SK-N-SH (cell line): ENCODE measurements around the gene TMEM196. TPM values are rescaled to one million over a fixed set of nuclear protein-coding genes. Genes with fewer than 3 reads are reported as not detected.

Experiments used
- CTCF ChIA-PET: fragments of 300-600, 350-600 bp; formaldehyde crosslinking; extraction: SDS; loops from one replicate; lab custom pipeline; 2021; lab: Yijun Ruan, JAX
- POLR2A ChIA-PET: fragments of 350-600 bp; sonication (Branson Sonifier 250); formaldehyde crosslinking; extraction: SDS; loops from one replicate; lab custom pipeline; 2020; ENCODE audit warnings: antibody characterized with exemption, inconsistent platforms; lab: Yijun Ruan, JAX
- DNase-seq: peaks from one replicate; pipeline ENCODE4 v3.0.0; 2012
- H2AFZ ChIP-seq: fragments of 200-600 bp; sonication (generic); 2 replicates; pipeline ENCODE4 v1.8.1; 2016; ENCODE audit warnings: antibody characterized with exemption, mild to moderate bottlenecking, low read depth
- H3F3A ChIP-seq: fragments of 200-600 bp; sonication (generic); replicated peaks from 2 replicates; pipeline ENCODE3; 2016; ENCODE audit warnings: antibody characterized with exemption, mild to moderate bottlenecking; ENCODE audit not compliant: insufficient read depth
- H3K27ac ChIP-seq, 2 experiments: fragments of 200-500 bp in 1 of 2; fragments of 200-600 bp in 1 of 2; sonication (Bioruptor generic) in 1 of 2; sonication (generic), shearing (Covaris generic) in 1 of 2; 2 replicates each; pipeline versions ENCODE4 v1.5.1 to v1.6.1; 2014 to 2016; ENCODE audit warnings: low read depth in 2 of 2, inconsistent platforms in 1 of 2, low read length in 1 of 2, mild to moderate bottlenecking in 1 of 2, mixed read lengths in 1 of 2
- H3K27me3 ChIP-seq: fragments of 200-600 bp; sonication (generic), shearing (Covaris generic); 2 replicates; pipeline ENCODE4 v1.6.1; 2016; ENCODE audit warnings: mixed run types; ENCODE audit not compliant: insufficient read depth
- H3K36me3 ChIP-seq, 2 experiments: fragments of 200-500 bp in 1 of 2; fragments of 200-600 bp in 1 of 2; sonication (Bioruptor generic) in 1 of 2; sonication (generic) in 1 of 2; replicated peaks in 1 of 2; 2 replicates each; pipeline versions ENCODE3 to v1.5.1; 2014 to 2016; ENCODE audit warnings: low read length in 1 of 2, mild to moderate bottlenecking in 1 of 2; ENCODE audit not compliant: insufficient read depth in 2 of 2, control insufficient read depth in 1 of 2
- H3K4me1 ChIP-seq, 2 experiments: fragments of 200-500 bp in 1 of 2; fragments of 200-600 bp in 1 of 2; sonication (Bioruptor generic) in 1 of 2; sonication (generic), shearing (Covaris generic) in 1 of 2; 2 replicates each; pipeline versions ENCODE4 v1.5.1 to v1.6.1; 2014 to 2016; ENCODE audit warnings: low read depth in 1 of 2, low read length in 1 of 2, mixed run types in 1 of 2; ENCODE audit not compliant: insufficient read depth in 2 of 2, control insufficient read depth in 1 of 2
- H3K4me2 ChIP-seq: fragments of 200-600 bp; sonication (generic), shearing (Covaris generic); 2 replicates; pipeline ENCODE4 v1.6.1; 2017; ENCODE audit warnings: mixed run types
- H3K4me3 ChIP-seq, 2 experiments: fragments of 200-500 bp in 1 of 2; fragments of 200-600 bp in 1 of 2; sonication (Bioruptor generic) in 1 of 2; sonication (generic), shearing (Covaris generic) in 1 of 2; 2 replicates each; pipeline versions ENCODE4 v1.5.1 to v1.8.1; 2014 to 2016; ENCODE audit warnings: low read depth in 2 of 2, inconsistent platforms in 1 of 2, low read length in 1 of 2, mild to moderate bottlenecking in 1 of 2, mixed read lengths in 1 of 2, moderate library complexity in 1 of 2
- H3K79me2 ChIP-seq: fragments of 200-600 bp; sonication (generic); 2 replicates; pipeline ENCODE4 v1.8.1; 2017; ENCODE audit warnings: mild to moderate bottlenecking; ENCODE audit not compliant: insufficient read depth
- H3K9ac ChIP-seq: fragments of 200-600 bp; sonication (generic); 2 replicates; pipeline ENCODE4 v1.6.1; 2017; ENCODE audit warnings: mixed run types
- H3K9me2 ChIP-seq: fragments of 200-600 bp; sonication (generic); 2 replicates; pipeline ENCODE4 v1.6.1; 2017; ENCODE audit warnings: mixed run types
- H3K9me3 ChIP-seq: fragments of 200-600 bp; sonication (generic); 2 replicates; pipeline ENCODE4 v1.6.1; 2017; ENCODE audit warnings: mixed run types, mild to moderate bottlenecking, moderate library complexity
- H4K20me1 ChIP-seq: fragments of 200-600 bp; sonication (generic); 2 replicates; pipeline ENCODE4 v1.6.1; 2017; ENCODE audit warnings: mild to moderate bottlenecking, mixed run types; ENCODE audit not compliant: insufficient read depth
- CHD2 ChIP-seq: fragments of 150-350 bp; IDR thresholded peaks from 2 replicates; pipeline ENCODE4 v1.6.1; 2018; ENCODE audit warnings: low read length; ENCODE audit not compliant: partially characterized antibody
- FOXM1 ChIP-seq: IDR thresholded peaks from 2 replicates; pipeline ENCODE4 v1.4.0; 2012; ENCODE audit warnings: low read depth, mild to moderate bottlenecking
- GABPA ChIP-seq: IDR thresholded peaks from 2 replicates; pipeline ENCODE4 v1.4.0; 2012; ENCODE audit warnings: low read depth, mild to moderate bottlenecking
- JUND ChIP-seq: IDR thresholded peaks from 2 replicates; pipeline ENCODE4 v1.4.0; 2012
- RAD21 ChIP-seq: IDR thresholded peaks from 2 replicates; pipeline ENCODE4 v1.6.1; 2012; ENCODE audit warnings: mild to moderate bottlenecking, low read length
- RXRA ChIP-seq: IDR thresholded peaks from 2 replicates; pipeline ENCODE4 v1.4.0; 2012; ENCODE audit warnings: low read depth, mild to moderate bottlenecking, borderline replicate concordance
- SIN3A ChIP-seq: IDR thresholded peaks from 2 replicates; pipeline ENCODE4 v1.6.1; 2012; ENCODE audit warnings: low read depth, mild to moderate bottlenecking, low read length, moderate library complexity, borderline replicate concordance
- SMC3 ChIP-seq: IDR thresholded peaks from 2 replicates; pipeline ENCODE4 v1.6.1; 2012; ENCODE audit warnings: low read depth, low read length, improper control_type of control experiment
- YY1 ChIP-seq: IDR thresholded peaks from 2 replicates; pipeline ENCODE4 v1.4.0; 2012; ENCODE audit warnings: low read depth, mild to moderate bottlenecking
- WGBS: methylation state at CpG from one replicate; pipeline ENCODE4 v1.1.6; 2017; ENCODE audit warnings: low lambda C conversion rate; 5-methylcytosine and 5-hydroxymethylcytosine counted together
- polyA plus RNA-seq, 3 experiments: library from polyadenylated mRNA; depleted of rRNA; stranded (reverse); fragments of >200 nt; gene quantifications; 2 replicates each; pipeline ENCODE4 v1.2.3, GENCODE V29; 2012
- small RNA-seq, 7 experiments: library from RNA; depleted of rRNA; stranded (forward); fragments of <200 nt; gene quantifications; one replicate each; pipeline ENCODE3, GENCODE V24; 2012
- TF ChIP-seq, protein P1 (sequence below): IDR thresholded peaks from 2 replicates; pipeline ENCODE4; 2012
- TF ChIP-seq, protein P2 (sequence below): IDR thresholded peaks from 2 replicates; pipeline ENCODE4 v1.4.0; 2012; ENCODE audit warnings: low read depth
- TF ChIP-seq, protein P3 (sequence below): IDR thresholded peaks from 2 replicates; pipeline ENCODE4 v1.4.0; 2012; ENCODE audit warnings: low read depth, borderline replicate concordance

TMEM196 gene
- polyA plus RNA-seq, 1 of the 3 experiments (the other 2 are of a cell fraction) = not detected

DNA sequence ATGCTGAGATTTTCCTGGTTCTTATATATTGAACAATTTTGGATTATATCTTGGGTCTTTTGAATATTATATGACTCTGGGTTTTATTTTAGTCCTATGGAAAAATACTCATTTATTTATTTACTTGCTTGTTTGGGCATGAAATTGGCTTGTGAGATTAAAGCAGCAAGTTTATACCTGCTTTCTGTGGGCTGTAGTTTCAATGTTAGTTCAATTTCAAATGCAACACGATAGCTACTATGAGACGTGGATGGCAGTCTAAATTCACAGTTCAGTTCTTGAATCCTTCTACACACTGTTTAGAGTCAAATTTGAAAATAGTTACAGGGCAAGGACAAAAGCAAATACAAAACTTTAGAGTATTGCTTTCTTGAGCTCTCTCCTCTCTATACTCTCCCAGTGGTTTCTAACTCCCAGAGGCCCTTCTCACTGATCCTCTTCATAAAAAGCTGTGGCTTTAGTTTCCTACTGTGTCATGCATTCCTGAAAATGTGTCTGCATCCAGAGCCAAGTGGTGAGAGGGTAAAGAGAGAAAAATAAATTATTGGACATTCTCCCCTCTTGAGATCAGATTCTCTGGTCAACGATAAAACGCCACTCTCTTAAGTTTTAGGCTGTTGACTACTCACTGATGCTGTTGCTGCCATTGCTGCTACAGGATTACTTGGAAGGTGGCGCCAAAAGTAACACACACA, 99.0 kb downstream of the TMEM196 start:
- Histone ChIP-seq H2AFZ (no peak overlapping the region; the same call in 1 of the 2 replicates), H3K4me3 (no peak overlapping the region), H3K27me3 (no peaks in the 10 kb centered on the region; the same call in 1 of the 2 replicates), H4K20me1 (no peaks in the 10 kb centered on the region), H3K9ac (no peak overlapping the region), H3K4me2 (no peak overlapping the region)
- CTCF ChIA-PET = interaction anchor here (0.7 to 1.7 kb wide), 4 partner anchors 9 to 1322 kb away, joined by 3 to 5 read pairs (median 4); no protein-coding TSS in a partner anchor
- WGBS = 41% methylated on average over 5 of the region's 5 CpGs
- TF ChIP-seq SMC3 (no peak), YY1 (no peak), JUND (no peak), RXRA (no peak), FOXM1 (no peak), SIN3A (no peak), CHD2 (no peak), GABPA (no peak), RAD21 (no peak)
- TF ChIP-seq, protein P1, sequence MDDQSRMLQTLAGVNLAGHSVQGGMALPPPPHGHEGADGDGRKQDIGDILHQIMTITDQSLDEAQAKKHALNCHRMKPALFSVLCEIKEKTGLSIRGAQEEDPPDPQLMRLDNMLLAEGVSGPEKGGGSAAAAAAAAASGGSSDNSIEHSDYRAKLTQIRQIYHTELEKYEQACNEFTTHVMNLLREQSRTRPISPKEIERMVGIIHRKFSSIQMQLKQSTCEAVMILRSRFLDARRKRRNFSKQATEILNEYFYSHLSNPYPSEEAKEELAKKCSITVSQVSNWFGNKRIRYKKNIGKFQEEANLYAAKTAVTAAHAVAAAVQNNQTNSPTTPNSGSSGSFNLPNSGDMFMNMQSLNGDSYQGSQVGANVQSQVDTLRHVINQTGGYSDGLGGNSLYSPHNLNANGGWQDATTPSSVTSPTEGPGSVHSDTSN = no peak
- TF ChIP-seq, protein P2, sequence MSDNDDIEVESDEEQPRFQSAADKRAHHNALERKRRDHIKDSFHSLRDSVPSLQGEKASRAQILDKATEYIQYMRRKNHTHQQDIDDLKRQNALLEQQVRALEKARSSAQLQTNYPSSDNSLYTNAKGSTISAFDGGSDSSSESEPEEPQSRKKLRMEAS = no peak
- TF ChIP-seq, all 33 proteins: peak for 0
- no peaks in the 10 kb centered on the region for H3K9me2 ChIP-seq
- DNase-seq = no peak
- H3K79me2 ChIP-seq = no peaks in the 10 kb centered on the region
- no peaks in the 10 kb centered on the region for H3K36me3 ChIP-seq
- no peak overlapping the region for H3K27ac ChIP-seq
- no peaks in the 10 kb centered on the region for H3K4me1 ChIP-seq
- H3F3A ChIP-seq = no peaks in the 10 kb centered on the region
- no peaks in the 10 kb centered on the region for H3K9me3 ChIP-seq
- POLR2A ChIA-PET = no interaction called here

DNA sequence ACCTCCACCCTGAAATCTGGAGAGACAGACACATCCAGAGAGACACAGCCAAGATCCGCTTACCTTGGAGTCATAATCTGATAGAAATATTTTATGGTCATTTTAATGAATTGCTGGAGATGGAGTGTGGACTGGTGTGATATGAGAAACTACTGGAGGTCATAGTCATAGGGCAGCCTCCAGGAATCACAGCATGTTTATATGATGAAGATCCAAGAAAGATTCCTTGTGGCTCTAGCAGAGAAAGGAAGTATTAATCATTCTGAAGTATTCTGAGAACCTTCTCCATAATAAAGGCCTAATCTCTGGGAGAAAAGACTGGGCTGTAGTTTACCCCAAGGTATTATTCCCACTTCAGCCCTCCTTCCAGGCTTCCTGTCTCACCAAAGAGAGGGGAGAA, 102.6 kb downstream of the TMEM196 start:
- H3K27ac ChIP-seq = no peak overlapping the region
- no peaks in the 10 kb centered on the region for H3K9me3 ChIP-seq
- no peaks in the 10 kb centered on the region for H3K79me2 ChIP-seq
- H4K20me1 ChIP-seq = no peaks in the 10 kb centered on the region
- TF ChIP-seq YY1 = no peak
- TF ChIP-seq, protein P3, sequence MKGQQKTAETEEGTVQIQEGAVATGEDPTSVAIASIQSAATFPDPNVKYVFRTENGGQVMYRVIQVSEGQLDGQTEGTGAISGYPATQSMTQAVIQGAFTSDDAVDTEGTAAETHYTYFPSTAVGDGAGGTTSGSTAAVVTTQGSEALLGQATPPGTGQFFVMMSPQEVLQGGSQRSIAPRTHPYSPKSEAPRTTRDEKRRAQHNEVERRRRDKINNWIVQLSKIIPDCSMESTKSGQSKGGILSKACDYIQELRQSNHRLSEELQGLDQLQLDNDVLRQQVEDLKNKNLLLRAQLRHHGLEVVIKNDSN = no peak
- H3K27me3 ChIP-seq = no peaks in the 10 kb centered on the region; the same call in 1 of the 2 replicates
- no peak overlapping the region for H3K9ac ChIP-seq
- ChIA-PET CTCF (interaction anchor here (1.3 kb wide), 1 partner anchor 1318 kb away, joined by 6 read pairs; no protein-coding TSS in a partner anchor), POLR2A (no interaction called here)
- no peak for DNase-seq
- H3F3A ChIP-seq = no peaks in the 10 kb centered on the region
- H3K4me2 ChIP-seq = no peak overlapping the region
- H3K9me2 ChIP-seq = no peaks in the 10 kb centered on the region
- no peaks in the 10 kb centered on the region for H3K4me1 ChIP-seq
- H3K36me3 ChIP-seq = no peaks in the 10 kb centered on the region
- no peak overlapping the region for H3K4me3 ChIP-seq
- 73% methylated on average over 1 of the region's 1 CpG for WGBS
- H2AFZ ChIP-seq = no peak overlapping the region

Small RNA genes lying within 50 kb of the gene (small RNA-seq; reads per million reads assigned to genes)
- 0 to 3.0 (median 0.21) reads per million in 7 experiments for gene MIR3146

Other genes starting within 250 kb of the TMEM196 start
- gene POLR1F, start 64.6 kb downstream of the TMEM196 start, polyA plus RNA-seq (2012; rRNA removed) = 5.1 and 8.1 TPM in 2 replicates